Tibial nerve (tissue), 4 donors: Measurements from ENCODE around the gene PRLR.

ENCODE experiments used
- EP300 ChIP-seq, 2 donors: sonication (generic); formaldehyde crosslinking; IDR thresholded peaks; one replicate each; pipeline ENCODE4 v1.6.1; 2017; ENCODE audit warnings: antibody characterized with exemption in 2 of 2, mild to moderate bottlenecking in 1 of 2
- TF ChIP-seq, protein P1 (sequence below), 5 experiments: fragments of 200-600 bp in 3 of 5; fragments of 450-650 bp in 2 of 5; sonication (generic) in 3 of 5; IDR thresholded peaks; one replicate each; pipeline ENCODE4 v1.5.1; 2016 to 2019; ENCODE audit warnings: antibody characterized with exemption in 5 of 5, mild to moderate bottlenecking in 3 of 5, moderate library complexity in 2 of 5

DNA sequence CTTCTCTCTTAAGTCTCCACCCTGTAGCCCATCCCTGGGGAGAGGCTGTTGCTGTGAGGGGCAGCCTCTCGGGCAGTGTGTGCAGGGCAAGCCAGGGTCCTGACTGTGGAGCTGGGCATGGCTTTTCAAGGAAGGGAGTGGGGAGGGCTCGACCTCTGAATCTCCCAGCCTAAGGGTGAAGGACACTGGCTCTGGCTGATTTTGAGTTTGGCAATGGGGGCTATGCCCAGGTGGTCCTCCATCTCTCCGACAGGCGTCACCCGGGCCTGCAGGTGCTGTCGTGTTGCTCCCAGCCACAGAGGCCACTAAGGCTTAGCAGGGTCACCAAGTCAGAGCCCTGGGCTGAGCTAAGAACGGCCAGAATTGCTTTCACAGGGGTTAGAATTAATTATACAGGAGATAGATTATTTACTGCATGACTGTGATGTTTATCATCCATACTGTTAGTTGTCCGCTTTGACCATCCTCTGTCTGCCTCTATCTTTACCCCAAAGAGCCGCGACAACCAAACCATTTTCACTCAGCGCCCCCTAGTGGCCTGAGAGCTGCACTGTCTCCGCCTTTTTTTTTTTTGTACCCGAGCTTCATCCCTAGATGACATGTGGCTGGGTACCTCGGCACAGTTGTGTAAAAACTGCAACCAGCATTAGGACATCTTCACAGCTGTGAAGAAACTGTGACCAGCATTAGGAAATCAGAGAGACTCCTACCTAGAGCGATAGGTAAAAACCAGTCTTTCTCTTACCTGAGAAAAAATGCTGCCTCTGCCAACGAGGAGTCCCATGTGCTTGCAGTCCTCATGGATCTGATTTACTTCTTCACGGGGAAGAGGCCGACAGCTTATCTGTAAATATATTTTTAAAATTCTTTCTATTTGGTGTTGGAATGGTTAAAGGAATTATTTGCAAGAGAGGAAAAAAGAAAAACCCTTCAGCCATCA lies 227.0 kb downstream of the PRLR start:
- TF ChIP-seq, protein P1, sequence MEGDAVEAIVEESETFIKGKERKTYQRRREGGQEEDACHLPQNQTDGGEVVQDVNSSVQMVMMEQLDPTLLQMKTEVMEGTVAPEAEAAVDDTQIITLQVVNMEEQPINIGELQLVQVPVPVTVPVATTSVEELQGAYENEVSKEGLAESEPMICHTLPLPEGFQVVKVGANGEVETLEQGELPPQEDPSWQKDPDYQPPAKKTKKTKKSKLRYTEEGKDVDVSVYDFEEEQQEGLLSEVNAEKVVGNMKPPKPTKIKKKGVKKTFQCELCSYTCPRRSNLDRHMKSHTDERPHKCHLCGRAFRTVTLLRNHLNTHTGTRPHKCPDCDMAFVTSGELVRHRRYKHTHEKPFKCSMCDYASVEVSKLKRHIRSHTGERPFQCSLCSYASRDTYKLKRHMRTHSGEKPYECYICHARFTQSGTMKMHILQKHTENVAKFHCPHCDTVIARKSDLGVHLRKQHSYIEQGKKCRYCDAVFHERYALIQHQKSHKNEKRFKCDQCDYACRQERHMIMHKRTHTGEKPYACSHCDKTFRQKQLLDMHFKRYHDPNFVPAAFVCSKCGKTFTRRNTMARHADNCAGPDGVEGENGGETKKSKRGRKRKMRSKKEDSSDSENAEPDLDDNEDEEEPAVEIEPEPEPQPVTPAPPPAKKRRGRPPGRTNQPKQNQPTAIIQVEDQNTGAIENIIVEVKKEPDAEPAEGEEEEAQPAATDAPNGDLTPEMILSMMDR (IDR thresholded peaks at IDR 0.05) = peak; percentile 61 to 80 (median 73)
- TF ChIP-seq EP300 (IDR thresholded peaks at IDR 0.05) = no peak
